ENCODE results near the gene MPZ.

Gene MPZ

DNA sequence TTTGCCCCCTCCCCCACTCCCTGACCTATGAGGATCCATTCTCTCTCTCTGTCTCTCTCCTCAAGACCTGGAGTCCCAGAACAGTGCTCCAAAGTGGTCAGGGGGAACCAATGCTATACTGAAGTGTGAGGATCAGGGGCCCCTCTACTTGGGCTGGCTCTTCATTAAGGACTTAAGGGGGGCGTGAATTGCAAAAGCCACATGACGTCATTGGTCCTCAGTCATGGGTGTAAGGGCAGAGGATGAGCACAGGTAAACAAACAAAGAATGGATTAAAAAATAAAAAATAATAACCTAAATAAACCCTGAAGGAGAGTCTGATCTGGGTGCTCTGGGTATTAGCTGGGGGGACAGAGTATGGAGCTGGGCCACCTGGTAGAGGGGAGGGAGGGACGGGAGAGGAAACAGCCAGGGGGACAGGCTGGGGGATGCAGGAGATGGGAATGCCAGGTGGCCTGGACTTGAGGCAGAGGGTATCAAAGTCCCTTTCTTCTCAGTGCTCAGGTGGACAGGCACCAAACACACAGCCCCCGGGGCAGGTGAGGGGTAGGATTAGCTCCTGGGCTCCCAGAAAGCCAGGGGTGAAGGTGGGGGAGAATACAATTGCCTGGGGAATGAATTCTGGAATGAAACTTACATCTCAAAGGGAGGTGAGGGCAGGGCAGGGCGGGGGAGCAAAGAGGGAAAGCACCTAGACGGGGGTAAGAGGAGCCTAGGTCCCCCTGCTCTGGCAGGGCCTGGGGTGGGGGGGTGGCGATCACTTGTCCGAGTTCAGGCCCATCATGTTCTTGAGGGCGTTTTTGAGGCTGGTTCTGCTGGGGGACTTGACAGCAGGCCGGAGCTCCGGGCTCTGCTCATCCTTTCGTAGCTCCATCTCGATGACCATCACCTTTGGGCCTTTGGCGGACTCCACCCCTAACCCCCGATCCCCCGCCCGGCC lies 4.6 kb downstream of the MPZ start:
- Histone ChIP-seq H3K27ac (peak overlapping the region in 19 of 21 experiments; percentile 14 to 88 (median 76)), H3K4me3 (peak overlapping the region; percentile 42 to 67 (median 56))

- Histone ChIP-seq H3K27ac (no peak overlapping the region), H3K4me3 (no peak overlapping the region)
Observed at GRCh38 chr1:161300478-161300877, 9.3 kb downstream of the MPZ start.

GRCh38 chr1:161299347-161299746 lies 10.4 kb downstream of the MPZ start:
- H3K27ac ChIP-seq: no peak overlapping the region
- no peak overlapping the region for H3K4me3 ChIP-seq

DNA sequence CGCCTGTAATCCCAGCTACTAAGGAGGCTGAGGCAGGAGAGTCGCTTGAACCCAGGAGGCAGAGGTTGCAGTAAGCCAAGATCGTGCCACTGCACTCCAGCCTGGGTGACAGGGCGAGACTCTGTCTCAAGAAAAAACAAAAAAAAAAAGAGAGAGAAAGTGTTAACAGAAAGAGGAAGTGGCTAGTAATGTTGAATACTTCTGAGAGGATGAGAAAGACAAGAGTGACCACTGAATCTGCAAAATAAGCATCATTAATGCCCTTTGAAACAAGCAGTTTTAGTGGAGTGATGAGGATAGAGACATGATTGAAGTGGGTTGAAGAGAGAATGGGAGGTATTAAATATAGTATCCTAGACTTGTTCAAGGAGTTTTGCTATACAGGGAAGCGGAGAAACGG lies 11.7 kb downstream of the MPZ start:
- Histone ChIP-seq H3K27ac (no peak overlapping the region), H3K4me3 (no peak overlapping the region)

DNA sequence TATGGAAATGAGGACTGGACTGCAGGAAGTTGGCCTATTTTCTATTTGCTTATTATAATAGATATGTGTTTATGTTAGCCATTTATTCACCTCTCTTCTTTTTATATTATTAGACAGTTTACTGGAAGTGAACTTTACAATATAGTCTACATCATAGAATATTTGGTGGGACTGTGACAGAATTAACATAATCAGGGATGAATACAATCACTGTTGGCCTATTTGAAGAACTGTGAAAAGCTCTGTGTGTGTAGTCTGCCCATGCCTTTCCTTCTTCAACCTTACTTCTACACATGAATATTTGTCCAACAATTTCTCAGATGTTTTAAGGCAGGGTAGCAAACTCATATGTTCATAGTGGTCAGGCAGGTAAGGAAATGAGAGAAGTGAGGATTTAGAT lies 12.4 kb downstream of the MPZ start:
- H3K27ac ChIP-seq: no peak overlapping the region
- H3K4me3 ChIP-seq: no peak overlapping the region

DNA sequence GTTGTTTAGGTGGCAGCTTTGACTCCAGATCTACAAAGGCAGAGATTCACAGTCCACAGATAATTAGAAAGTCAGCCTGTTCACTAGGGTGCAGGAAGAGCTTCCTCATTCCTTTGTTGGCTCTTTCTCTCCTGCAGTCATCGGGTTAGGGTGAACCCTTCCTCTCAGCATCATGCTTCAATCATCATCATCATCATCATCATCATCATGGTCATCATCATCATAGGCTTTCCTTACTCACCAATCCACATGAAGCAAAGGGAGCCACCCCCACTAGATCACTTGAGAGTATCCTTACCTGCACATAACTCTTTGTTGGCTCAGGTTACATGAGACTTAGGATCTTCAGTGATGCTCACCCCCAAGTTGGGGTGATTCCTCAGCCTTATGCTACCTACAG lies 19.0 kb downstream of the MPZ start:
- H3K4me3 ChIP-seq: no peak overlapping the region
- no peak overlapping the region for H3K27ac ChIP-seq

DNA sequence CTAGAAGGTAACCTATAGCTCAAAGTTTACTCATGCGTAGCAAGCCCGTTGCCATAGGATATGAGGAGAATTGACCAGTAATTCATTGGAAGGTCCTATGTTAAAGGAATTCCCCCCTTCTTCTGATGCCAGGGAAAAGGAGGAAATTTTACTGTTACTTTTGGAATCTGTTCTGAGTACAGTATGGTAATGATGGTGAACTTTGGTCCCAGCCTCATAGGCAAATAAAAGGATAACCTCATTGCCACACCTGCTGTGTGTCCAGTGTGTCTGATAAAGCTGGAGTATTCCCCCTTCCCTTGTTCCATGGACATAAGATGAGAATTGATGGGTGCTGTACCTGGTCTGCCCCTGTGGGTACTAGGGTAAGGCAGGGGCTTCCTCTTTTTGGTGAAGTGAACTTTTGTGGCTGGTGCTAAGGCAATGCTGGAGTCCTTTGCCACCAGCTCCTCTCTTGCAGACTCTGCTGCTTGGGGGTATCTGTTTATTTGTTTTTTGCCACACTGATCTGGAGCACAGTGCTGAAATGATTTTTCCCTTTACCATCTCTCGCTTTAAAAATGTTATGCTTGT lies 22.2 kb downstream of the MPZ start:
- Histone ChIP-seq H3K27ac (no peak overlapping the region), H3K4me3 (no peak overlapping the region)

DNA sequence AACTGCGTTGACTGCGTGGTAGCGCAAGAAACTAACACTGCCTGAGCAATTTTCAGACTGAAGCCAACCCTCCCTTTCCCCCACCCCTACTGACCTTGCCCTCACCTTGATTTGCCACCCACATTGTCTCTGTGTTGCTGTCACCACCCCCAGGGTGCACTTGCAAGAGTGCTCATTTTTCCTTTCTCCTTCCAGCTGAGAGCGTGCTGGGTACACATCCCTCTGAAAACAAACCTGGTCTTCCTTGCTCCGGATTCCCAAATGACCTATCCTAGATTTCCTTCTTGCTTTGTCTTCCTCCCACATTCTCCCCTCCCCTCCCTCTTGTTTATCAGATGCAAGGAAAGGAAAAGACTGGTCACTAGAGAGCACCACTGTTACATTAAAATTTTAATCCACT lies 24.2 kb downstream of the MPZ start:
- H3K4me3 ChIP-seq: no peak overlapping the region
- H3K27ac ChIP-seq: no peak overlapping the region

- Histone ChIP-seq H3K4me3 (no peak overlapping the region), H3K27ac (no peak overlapping the region)
Observed at GRCh38 chr1:161285113-161285512, 24.7 kb downstream of the MPZ start.

DNA sequence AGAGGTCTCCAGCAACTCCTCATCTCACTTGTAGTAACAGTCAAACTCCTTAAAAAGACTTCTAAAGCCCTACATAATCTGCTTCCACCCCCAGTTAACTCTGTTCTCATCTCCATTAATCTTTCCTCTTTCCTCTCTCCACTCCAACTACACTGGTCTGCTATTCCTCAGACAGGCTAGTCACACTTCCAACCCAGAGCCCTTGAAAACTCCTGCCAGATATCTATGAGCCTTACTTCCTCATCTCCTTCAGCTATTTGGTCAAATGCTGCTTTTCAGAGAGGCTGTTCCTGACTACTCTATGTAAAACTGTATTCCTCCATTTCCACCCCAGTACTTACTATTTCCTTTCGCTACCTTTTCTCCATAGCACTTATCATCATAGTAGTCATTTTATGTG lies 26.8 kb downstream of the MPZ start:
- H3K27ac ChIP-seq: no peak overlapping the region
- H3K4me3 ChIP-seq: no peak overlapping the region

- no peak overlapping the region for H3K4me3 ChIP-seq
- no peak overlapping the region for H3K27ac ChIP-seq
Observed at GRCh38 chr1:161274874-161275273, 34.9 kb downstream of the MPZ start.

- Histone ChIP-seq H3K4me3 (no peak overlapping the region), H3K27ac (no peak overlapping the region)
Observed at GRCh38 chr1:161273402-161273801, 36.4 kb downstream of the MPZ start.

- Histone ChIP-seq H3K27ac (no peak overlapping the region), H3K4me3 (no peak overlapping the region)
Observed at GRCh38 chr1:161267321-161267720, 42.4 kb downstream of the MPZ start.

DNA sequence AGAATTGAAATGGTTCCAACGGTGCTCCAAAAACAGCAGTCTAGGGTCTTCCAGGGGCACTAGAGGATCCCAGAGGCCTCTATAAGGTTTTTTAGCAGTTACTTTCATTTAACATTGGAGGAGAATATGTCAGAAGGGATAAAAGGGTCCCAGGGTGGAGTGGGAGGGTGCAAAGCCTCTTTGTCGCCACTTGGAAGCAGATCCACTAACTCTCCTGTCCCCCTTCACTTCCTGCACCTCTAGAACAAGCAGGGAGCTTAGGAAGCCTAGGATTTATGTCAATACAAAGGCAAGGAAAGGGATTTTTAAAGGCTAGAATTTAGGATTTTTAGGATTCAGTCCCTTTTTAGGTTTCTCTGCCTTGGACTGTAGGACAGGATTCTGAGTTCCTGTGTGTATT lies 42.9 kb downstream of the MPZ start:
- Histone ChIP-seq H3K27ac (no peak overlapping the region), H3K4me3 (no peak overlapping the region)

DNA sequence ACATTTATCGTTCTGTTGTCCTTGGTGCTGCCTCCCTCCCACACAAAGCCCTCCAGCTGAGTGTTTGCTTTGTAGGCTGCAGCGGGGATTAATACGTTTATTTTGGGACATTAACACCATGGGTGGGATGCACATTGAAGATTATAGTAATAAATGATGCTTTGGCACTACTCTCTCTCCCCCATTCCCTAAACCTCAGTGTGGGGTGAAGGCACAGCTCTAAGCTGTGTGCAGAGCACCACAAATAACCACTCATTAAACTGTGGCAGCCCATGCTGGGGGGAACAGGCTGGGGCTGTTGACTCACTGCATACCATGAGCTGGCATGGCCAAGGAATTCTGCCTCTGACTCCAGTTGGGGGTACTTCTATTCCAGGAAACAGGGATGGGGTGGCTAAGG lies 43.6 kb downstream of the MPZ start:
- Histone ChIP-seq H3K4me3 (no peak overlapping the region), H3K27ac (no peak overlapping the region)

DNA sequence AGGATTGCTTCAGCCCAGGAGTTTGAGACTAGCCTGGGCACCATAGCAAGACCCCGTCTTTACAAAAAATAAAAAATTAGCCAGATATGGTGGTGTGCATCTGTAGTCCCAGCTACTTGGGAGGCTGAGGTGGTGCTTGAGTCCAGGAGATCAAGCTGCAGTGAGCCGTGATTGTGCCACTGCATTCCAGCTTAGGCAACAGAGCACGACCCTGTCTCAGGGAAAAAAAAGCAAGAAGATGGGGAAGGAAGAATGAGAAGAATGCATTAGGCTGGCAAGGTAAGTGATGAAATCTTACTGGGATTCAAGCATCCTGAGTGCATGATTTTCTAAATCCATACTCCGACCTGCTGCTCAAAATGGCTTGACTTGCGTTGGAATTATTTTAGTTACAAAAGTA lies 44.5 kb downstream of the MPZ start:
- Histone ChIP-seq H3K27ac (no peak overlapping the region), H3K4me3 (no peak overlapping the region)

DNA sequence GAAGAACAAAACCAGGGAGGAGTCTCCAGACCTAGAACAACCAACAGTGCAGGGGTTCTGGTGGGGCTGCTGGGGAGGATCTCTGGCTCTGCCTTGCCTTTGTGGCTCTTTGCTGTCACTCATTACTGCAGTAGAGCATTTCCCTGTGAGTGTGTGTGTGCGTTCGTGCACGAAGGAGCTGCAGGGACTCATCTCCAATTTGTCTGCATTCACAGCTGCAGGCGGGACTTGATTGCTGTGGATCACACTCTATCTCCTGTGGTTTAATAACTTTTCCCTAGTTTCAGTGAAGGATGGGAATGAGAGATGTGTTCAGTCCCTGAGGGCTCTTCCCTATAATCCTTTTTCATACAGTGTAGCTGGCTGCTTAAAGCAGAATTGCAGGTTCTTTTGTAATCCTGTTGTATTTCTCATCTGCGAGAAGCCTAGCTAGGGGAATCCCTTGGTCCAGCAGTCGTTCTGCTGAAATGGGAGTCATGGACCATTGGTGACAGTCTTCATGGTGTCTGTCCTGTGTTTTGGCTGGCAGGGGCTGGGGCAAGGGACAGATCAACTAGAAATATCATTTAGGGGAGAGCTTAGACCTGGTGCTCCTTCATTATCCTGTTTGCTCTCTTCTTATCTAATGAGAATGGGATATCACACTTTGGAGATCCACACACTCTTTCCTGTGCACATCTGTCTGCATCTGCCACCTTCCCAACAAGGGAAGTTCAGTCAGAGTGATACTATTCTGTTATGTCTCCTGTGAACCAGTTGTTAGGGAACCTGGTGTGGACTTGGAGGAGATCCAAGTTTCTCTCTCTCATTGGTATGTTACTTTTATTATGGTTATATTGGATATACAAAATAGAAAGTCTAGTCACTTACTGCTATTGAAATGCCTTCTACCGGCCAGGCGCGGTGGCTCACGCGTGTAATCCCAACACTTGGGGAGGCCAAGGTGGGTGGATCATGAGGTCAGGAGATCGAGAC lies 48.2 kb downstream of the MPZ start:
- H3K4me3 ChIP-seq: no peak overlapping the region
- no peak overlapping the region for H3K27ac ChIP-seq

DNA sequence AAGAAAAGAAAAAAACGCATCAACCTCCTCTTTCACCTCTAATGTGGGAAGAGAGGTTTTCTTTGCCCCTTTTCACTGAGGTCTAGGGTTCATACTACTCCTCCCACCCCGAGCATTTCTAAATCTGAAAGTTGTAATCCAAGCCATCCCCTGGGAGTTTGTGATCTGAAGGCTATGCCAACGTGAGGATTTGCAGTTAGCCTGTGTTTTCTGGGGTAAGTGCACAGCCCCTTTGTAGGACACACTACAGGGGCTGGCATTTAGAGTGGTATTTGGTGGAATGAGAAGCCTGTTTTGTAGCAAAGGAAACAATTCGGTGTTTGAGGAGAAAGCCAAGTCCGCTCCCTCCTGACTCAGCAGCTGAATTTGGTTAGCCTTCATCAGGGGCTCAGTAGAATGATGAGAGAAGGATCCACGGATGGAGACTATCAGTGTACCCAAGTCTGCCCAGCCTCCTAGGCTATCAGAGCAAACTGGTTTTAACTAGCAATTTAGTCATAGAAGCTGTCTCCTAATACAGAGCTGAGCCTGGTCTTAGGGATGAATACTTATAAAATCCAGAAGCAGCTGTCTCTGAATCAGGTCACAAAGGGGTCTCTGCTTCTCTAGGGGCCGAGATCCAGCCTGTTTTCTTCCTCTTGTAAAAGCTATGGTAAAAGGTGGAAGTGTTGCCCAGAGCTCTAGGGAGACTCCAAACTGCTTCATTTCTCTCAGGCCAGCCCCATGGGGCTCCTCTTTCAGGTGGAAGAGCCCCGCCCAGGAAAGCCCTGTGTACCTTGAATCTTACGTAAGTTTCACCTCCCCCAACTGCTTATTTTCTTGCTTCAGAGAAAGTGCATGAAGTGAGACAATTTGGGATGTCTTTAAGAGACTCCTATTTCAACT lies 49.1 kb downstream of the MPZ start:
- Histone ChIP-seq H3K27ac (no peak overlapping the region), H3K4me3 (no peak overlapping the region)

- Histone ChIP-seq H3K4me3 (peak overlapping the region in 1 of 7 experiments; percentile 55), H3K27ac (no peak overlapping the region)
Observed at GRCh38 chr1:161259765-161260164, 50.0 kb downstream of the MPZ start.
